NCI-H2029 treated with DMSO at 0.1 percent for 48 hours (cell line): ENCODE data around the gene LMF2.

ENCODE experiments used
- DNase-seq: peaks from one replicate; lab custom pipeline; 2025; lab: John Stamatoyannopoulos, UW

LMF2 gene

DNA sequence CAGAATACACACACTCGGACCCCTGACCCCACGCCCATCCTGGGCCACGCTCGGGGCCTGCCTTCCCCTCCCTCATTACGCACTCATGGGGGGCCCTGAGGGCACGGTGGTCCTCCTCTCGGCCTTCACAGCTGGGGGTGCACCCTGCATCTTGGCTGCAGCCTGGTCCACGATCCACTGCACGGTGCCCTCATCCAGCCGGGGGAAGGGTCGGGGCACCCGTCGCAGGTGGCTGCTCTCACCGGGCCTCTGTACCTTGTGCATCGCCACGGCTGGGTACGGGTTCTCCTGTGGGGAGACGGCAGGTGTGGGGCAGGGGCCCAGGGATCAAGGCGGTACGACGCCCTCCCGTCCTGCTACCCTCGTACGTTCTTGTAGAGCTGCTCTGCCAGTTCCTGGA is 43.1 kb downstream of the LMF2 start:
- DNase-seq = no peak

DNA sequence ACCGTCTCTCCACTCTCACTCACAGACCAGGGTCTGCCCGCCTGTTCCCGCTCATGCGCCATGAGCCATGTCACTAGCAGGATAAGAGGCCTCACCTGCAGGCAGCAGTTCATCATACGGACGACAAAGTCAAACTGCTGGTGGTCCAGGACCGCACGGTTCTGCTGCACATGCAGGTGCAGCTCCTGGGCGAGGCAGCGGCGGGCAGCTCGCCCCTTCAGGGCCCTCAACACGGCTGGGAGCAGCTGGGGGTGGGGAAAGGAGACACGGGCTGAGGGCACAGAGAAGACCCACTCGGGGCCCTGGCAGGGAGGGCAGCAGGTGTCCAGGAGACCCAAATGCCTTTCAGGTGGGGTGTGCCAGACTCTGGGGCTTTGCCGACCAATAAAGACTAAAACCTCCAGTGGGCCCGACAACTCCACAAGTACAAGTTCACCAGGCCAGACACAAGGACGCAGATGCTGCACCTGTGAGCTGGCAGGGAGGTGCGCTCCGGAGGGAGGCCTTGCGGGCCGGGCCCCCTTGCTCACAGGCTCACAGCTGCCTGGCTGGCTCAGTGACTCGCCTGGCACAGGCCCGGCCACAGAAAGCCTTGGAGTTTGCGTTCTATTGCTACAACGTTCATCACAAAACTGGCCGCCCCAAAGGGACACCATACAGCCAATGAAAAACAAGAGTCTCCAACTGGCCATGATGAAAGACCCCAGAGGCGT is 44.2 kb downstream of the LMF2 start:
- no peak for DNase-seq

DNA sequence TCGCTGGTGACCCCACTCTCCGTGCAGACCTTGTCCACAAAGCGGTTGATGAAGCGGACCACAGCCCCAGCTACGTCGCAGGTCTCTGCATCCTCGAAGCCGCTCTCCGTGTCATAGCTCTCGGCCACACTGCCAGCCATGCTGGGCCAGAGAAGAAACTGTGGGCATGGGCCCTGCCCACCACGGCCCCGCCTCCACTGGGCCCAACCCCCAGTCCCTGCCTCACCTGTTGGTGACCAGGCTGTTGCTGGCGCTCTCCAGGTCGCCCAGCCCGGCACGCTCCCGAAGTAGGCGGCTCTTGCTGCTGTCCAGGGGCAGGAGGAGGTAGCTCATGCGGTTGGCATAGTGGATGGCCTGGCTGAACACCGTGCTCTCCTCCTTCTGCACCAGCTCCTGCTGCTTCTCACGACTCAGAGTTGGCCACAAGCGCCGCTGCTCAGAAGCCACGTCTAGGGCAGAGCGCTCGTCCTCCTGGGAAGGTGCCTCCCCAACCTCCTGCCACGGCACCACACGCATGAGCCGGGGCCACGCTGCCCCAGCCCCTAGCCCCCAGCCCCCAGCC is 45.4 kb downstream of the LMF2 start:
- no peak for DNase-seq

DNA sequence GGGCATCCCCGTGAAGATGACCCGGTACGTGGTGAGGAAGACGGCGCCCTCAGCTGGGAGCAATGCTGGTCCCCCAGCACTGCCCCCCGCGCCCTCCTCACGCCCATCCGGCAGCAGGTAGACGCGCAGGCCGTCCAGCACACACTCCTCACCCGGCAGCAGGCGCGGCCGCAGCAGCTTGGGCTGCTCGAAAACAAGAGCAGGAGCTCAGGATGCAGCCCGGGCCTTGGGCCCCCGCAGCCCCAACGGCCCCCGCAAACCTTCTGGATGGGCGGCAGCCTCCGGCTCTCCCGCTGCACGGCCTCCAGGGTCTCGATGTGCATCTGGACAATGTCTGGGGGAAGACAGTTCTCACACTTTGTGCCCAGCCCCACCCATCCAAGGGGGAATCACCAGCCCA is 46.0 kb downstream of the LMF2 start:
- DNase-seq = no peak

DNA sequence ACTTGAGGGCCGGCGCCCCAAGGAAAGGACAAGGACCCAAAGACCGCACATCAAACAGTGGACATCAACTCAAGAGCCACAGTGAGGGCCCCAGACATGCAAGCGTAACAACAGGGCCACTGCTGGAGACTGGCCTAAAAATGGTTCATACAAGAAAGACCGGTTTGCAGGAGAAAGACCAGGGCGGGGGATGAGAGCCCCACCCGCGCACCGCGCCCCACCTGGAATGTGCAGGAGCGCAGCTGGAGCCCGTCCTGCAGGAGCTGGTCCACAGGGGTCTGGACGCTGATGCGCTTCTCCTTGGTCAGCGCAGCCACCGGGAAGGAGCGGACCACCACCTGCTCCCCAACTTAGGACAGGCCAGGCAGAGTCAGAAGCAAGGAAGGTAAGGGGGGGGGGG is 46.6 kb downstream of the LMF2 start:
- DNase-seq = no peak

DNA sequence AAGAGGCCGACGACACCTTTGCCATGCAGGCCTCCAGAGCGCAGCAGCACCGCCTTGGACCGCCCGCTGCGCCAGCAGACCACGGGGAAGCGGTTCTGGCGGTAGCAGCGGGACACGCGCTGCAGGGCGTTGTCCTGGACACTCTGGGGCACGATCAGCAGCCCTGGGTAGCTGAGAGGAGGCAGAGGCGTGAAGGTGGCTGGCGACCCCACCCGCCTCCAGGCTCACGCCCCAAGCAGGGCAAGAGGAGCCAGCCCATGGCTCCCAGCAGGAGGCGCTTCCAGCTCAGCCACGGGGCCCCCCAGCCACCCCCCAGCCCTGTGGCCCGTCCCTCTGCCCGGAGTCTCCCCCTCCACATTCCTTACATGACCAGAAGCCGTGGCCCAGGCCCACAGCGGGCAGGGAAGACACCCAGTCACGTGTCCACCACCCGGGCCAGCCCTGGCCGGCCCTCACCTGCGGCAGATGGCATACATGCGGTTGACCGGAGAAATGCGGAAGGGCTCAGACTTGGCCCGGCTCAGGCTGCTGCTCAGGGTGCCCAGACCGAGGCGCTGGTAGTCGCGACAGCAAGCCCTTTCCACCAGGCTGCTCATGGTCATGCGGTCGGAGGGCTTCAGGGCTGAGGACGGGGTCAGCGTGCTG is 47.9 kb downstream of the LMF2 start:
- DNase-seq = no peak

DNA sequence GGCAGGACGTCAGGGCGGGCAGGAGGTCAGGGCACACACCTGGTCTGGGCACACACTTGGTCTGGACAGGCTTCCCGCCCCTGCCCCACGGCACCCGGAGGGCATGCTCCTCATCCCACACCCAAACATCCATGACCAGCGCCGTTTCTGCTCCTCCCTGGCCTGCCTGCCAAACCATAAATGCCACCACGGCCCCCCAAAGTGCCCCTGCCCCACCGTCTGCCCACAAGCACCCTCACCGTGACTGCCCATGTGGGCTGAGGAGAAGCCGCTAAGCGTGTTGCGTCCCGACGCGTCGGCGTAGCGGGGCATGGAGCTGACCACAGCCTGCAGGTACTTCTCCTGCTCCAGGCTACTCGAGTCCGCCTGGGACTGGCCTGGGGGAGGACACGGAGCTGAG is 48.5 kb downstream of the LMF2 start:
- no peak for DNase-seq

DNA sequence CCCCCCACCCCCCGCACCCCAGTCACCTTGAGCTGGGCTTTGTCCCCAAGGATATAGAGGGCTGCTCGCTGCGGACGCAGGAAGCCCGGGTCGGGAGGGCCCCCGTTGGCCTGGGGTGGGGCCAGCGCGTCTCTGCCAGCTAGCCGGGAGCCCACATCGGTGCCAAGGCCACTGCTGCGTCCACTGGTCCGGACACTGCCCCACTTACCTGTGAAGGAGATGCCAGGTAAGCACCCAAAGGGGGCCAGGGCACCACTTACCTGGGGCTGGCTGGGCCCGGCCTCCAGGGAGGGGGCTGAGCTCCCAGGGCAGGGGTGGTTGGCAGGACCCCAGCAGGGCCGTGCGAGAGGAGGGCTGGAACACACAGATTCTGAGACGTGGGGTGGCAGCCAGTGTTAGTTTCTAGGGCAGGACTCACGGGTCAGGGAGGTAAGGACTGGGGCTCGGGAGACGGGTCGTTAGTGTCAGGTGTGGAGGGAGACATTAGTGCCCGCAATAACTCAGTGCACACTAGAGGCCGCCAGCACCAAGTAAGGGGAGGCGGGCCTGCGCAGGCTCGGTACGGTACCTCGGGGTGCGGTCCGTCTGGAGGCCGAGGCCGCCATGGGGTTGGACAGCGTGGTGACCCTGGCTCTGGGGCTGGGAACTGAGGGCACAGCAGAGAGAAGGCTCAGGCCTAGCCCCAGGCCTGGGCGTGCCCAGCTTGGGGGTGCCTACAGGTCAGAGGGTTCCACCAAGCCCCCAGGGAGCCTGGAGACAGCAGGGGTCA is 50.9 kb downstream of the LMF2 start:
- DNase-seq = no peak

DNA sequence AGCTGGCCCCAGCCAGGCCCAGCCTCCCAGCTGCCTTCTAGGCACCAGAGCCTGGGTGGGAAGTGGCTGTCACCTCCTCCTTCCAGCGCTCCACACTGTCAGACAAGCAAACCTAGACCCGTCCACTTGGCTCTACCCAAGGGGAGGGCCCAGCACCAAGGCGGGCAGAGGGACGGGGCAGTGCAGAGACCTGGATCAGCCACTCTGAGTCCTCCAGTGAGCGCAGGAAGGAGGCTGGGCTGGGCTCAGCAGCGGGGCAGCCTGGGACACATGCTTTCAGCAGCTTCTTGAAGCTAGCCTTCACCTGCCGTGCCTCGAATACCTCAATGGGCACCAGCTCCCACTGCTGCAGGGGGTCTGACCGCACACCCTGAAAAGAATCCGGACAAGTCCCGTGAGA is 51.5 kb downstream of the LMF2 start:
- no peak for DNase-seq

DNA sequence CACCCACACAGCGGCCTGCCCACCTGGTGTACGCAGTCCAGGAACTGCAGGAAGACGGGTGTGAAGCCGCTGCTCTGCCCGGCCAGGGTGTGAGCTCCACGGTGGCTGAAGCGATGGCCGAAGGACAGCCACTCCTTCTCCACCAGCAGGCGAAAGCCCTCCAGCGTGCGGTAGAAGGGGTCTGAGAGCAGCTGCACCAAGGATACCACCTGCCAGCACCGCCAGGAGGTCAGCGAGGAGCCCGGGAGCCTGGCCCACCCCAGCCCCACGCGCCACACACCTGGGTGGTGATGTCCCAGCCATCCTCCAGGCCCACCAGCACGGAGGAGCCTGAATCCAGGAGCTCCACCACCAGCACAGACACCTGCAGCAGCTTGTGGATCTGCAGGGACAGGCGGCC is 52.3 kb downstream of the LMF2 start:
- DNase-seq = no peak

DNA sequence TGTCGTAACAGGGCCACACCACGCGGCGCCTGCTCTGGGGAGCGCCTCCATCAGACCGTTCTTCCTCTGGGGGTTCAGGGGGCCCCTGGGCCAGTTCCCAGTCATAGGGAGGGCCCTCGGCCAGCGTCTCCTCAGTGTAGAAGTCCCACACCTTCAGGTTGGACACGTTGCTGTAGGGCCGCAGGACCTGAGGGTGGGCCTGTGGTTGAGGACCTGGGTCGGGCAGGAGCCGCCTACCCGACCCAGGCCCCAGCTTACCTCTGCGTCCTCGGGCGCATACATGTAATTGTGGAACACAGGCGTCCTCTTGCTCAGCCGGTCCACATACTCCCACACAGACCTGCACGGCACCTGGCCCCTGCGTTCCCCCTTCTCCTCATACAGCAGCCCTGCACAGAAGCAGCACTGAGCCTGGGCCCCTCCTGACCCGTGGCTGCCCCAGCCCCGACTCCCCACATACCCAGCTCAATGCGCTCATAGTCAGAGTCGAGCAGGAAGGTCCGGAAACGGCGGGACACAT is 52.9 kb downstream of the LMF2 start:
- no peak for DNase-seq
